Measurements from ENCODE around the gene BANF1.

- TF ChIP-seq EP300 (IDR thresholded peaks at IDR 0.05), result no peak
- TF ChIP-seq POLR2A (IDR thresholded peaks at IDR 0.05), result no peak
- TF ChIP-seq CTCF (IDR thresholded peaks at IDR 0.05), result no peak
These were observed 10.9 kb downstream of the BANF1 start for GRCh38 chr11:66012946-66013761.

Measured in suprapubic skin (tissue), 3 donors.